Kidney epithelial cell (primary cell): ENCODE data around the gene CDSN. TPM values are rescaled to one million over a fixed set of nuclear protein-coding genes. Genes with fewer than 3 reads are reported as not detected.

Source experiments
- DNase-seq: peaks from one replicate; pipeline ENCODE4 v3.0.0-alpha.2; 2010; ENCODE audit warnings: low read depth
- H3K27me3 ChIP-seq: 2 replicates; pipeline ENCODE4 v1.6.0; 2011; ENCODE audit warnings: low read length; ENCODE audit not compliant: control insufficient read depth, insufficient read depth
- H3K36me3 ChIP-seq: 2 replicates; pipeline ENCODE4 v1.5.1; 2011; ENCODE audit warnings: low read length; ENCODE audit not compliant: control insufficient read depth, insufficient read depth
- H3K4me3 ChIP-seq: 2 replicates; pipeline ENCODE4 v1.5.1; 2011; ENCODE audit warnings: low read depth, mild to moderate bottlenecking, control low read depth, low read length
- total RNA-seq: library from RNA; depleted of rRNA; stranded (reverse); fragments of >200 nt; gene quantifications from 2 replicates; pipeline ENCODE4 v1.2.3, GENCODE V29; 2015
- TF ChIP-seq, protein P1 (sequence below): IDR thresholded peaks from 2 replicates; pipeline ENCODE4 v1.5.1; 2011; ENCODE audit warnings: mild to moderate bottlenecking, moderate library complexity, low read length, control low read depth, inconsistent platforms; ENCODE audit not compliant: insufficient read depth, poor library complexity, severe bottlenecking

The CDSN gene
- total RNA-seq, 1 donor from 2014 or later: not detected

GRCh38 chr6:31110825-31111582 is 9.2 kb downstream of the CDSN start:
- no peaks in the 10 kb centered on the region for H3K36me3 ChIP-seq
- TF ChIP-seq, protein P1, sequence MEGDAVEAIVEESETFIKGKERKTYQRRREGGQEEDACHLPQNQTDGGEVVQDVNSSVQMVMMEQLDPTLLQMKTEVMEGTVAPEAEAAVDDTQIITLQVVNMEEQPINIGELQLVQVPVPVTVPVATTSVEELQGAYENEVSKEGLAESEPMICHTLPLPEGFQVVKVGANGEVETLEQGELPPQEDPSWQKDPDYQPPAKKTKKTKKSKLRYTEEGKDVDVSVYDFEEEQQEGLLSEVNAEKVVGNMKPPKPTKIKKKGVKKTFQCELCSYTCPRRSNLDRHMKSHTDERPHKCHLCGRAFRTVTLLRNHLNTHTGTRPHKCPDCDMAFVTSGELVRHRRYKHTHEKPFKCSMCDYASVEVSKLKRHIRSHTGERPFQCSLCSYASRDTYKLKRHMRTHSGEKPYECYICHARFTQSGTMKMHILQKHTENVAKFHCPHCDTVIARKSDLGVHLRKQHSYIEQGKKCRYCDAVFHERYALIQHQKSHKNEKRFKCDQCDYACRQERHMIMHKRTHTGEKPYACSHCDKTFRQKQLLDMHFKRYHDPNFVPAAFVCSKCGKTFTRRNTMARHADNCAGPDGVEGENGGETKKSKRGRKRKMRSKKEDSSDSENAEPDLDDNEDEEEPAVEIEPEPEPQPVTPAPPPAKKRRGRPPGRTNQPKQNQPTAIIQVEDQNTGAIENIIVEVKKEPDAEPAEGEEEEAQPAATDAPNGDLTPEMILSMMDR: no peak
- no peaks in the 10 kb centered on the region for H3K27me3 ChIP-seq
- DNase-seq: no peak
- H3K4me3 ChIP-seq: no peak overlapping the region

DNA sequence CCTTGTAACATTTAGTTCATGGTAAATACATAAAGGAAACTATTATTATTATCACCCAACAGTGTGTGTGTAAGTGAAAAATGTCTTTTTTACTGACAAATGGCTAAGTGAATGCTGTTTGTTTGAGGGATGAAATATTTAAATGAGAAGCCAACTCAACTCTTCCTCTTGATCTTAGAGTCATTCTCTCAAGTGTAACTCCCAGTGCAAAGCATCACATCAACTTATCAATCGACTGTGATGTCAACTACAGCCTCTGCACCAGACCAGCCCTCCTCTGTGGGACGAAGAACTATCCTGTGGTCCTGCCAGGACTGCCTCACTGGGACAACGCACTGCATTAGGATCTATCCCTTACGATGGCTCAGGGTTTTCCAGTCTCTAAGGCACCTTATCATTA is 13.2 kb downstream of the CDSN start:
- H3K36me3 ChIP-seq: no peaks in the 10 kb centered on the region
- DNase-seq: no peak
- TF ChIP-seq, protein P1: no peak
- H3K4me3 ChIP-seq: no peak overlapping the region
- no peaks in the 10 kb centered on the region for H3K27me3 ChIP-seq

DNA sequence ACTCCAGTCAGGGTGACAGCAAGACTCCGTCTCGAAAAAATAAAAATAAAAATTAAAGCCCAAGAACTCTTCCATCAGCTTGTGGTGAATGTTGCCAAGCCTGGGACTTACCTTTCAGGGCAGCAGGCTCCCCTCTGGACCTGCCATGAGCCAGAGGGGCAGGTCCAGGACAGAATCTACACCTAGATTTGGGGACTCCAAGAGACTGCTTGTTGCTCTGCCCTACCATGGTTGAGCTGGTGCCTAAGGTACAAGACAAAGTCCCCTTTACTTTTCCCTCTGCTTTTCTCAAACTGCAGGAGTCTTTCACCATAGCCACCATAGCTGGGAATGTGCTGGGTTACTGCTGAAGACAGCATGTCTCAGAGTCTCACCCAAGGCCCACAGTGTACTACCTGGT is 17.1 kb downstream of the CDSN start:
- DNase-seq: no peak
- H3K27me3 ChIP-seq: no peaks in the 10 kb centered on the region
- TF ChIP-seq, protein P1: no peak
- no peaks in the 10 kb centered on the region for H3K36me3 ChIP-seq
- no peak overlapping the region for H3K4me3 ChIP-seq

- no peak overlapping the region for H3K4me3 ChIP-seq
- no peaks in the 10 kb centered on the region for H3K27me3 ChIP-seq
- TF ChIP-seq, protein P1: no peak
- DNase-seq: no peak
- H3K36me3 ChIP-seq: no peaks in the 10 kb centered on the region
These were observed 21.8 kb downstream of the CDSN start for GRCh38 chr6:31098449-31098938.

DNA sequence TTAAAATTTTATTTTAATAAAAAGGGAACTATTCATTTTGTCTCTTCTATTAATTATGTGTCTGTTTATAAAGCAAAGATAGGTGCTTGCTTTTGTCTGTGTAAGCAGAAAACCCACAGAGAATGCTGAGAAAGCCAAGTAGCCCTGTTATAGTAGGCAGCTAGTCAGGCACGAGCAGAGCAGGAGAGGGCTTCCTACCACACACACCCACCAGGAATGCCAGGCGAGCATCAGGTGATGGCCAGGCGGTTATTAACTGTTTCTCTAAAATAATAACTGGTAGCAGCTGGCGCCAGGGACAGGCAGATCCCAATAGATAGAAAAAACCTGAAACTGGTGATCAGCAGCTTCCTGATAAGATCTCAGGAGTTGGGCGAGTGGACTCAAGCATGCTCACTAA is 23.6 kb downstream of the CDSN start:
- no peak for DNase-seq
- no peaks in the 10 kb centered on the region for H3K36me3 ChIP-seq
- H3K27me3 ChIP-seq: no peaks in the 10 kb centered on the region
- no peak overlapping the region for H3K4me3 ChIP-seq
- TF ChIP-seq, protein P1: no peak

GRCh38 chr6:31096215-31096614 is 24.0 kb downstream of the CDSN start:
- Histone ChIP-seq H3K36me3 (no peaks in the 10 kb centered on the region), H3K4me3 (no peak overlapping the region), H3K27me3 (no peaks in the 10 kb centered on the region)
- TF ChIP-seq, protein P1: no peak
- no peak for DNase-seq
